Stimulated activated CD4-positive, alpha-beta T cell treated with anti-CD3 and anti-CD28 coated beads, Interleukin-1b, Interleukin-23, amount 100 ng/mL, for 1 hour (primary cell): ENCODE measurements around the gene HMGXB4.

Experiments
- DNase-seq, 2 donors: peaks; one replicate each; pipeline ENCODE4 v3.0.0-alpha.2; 2020; ENCODE audit warnings: low read depth in 2 of 2

The HMGXB4 gene

DNA sequence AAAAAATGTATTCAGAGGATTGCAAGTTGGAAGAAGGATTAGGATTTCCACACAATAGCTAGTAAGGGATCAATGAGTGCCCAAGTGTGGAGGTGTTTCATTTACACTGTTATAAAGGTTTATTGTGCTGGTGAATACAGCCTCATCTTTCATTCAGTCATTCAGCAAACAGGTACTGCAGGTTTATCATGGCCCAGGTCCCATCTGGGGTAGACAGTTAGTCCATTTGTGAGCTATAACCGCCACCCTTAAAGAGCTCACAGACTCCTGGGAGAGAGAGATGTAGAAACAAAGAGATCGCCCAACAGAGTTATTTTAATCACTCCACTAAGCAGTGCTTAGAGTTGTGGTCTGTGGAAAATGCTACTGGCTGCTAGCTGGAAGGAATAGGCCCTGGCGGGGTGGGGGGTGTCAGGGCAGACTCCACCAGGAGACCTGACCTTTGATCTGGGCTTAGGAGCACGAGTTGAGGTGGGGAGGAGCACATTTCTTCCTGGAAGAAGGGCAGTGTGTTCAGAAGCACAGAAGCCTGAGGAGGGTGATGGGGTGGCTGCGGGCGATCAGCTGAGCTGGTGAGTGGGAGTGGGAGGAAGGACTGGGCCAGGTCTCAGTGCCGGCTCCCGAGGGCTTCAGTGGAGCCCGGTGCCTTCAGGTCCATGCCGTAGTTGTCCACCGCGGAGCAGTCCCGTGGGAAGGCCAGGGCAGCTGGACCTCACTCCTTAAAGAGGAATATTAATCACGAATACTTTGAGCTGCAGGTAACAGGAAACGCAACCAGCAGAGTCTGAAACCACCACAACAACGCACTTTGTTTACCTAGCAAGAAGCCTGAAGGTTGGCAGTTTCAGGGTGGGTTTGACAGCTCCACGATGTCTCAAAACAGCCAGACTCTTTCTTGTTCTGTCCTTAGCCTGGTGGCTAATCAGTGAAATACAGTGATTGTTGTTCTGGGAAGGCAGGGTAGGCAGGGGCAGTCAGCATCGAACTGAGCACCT, 53.6 kb downstream of the HMGXB4 start:
- DNase-seq, result no peak

DNA sequence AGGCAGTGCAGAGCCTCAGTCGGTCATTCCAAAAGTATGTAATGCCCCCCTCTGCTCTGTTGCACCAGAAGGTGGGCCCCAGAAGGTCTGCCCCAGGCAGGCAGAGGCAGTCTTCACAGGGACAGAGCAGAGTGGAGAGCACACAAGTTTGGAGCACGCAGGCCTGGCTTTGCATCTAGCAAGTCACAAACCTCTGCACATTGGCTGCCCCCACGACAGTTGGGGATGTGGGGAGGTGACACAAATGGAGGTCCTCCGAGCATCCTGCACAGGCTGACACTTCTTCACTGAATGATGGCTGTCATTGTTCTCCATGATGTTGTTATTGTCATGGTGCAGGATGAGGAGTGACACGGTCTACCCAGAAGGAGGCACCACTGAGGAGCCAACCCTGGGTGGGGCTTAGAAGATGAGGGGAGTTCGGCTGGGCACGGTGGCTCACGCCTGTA, 54.3 kb downstream of the HMGXB4 start:
- DNase-seq, result no peak

GRCh38 chr22:35312198-35313059, 55.1 kb downstream of the HMGXB4 start:
- DNase-seq, result no peak

DNA sequence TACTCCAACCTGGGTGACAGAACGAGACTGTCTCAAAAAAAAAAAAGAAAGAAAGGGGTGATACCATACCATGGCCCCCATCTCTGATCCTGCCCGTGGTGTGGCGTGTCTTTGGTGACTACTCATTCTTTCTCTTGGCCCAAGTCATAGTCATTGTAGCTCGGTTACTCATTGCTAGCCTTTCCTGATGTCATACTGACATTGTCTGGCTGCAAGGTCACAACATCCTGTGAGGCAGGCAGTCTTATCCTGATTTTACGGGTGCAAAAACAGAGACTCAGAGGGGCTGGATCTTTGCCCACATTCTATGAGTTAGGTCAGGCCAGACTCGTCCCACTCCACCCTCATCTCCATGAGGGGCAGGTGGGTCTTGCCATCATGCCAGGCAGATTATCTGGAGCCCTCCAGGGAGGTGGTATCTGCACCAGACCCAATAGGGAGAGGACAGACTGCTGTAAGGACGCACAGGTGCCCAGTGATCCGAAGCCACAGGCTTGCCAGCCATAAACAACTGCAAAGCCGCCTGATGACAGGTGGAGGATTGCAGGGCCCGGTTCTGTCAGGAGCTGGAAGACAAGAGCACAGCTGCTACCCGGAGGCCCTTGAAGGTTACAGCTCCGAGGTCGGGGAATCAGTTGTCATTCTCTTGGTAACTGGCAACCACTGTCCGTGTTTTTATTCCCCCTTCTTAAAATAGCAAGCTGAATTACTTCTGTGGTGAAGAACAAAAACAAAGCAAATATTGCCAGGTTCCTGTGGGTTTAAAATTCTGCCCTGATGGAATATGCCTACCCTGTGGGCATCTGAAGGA, 56.2 kb downstream of the HMGXB4 start:
- no peak for DNase-seq

DNA sequence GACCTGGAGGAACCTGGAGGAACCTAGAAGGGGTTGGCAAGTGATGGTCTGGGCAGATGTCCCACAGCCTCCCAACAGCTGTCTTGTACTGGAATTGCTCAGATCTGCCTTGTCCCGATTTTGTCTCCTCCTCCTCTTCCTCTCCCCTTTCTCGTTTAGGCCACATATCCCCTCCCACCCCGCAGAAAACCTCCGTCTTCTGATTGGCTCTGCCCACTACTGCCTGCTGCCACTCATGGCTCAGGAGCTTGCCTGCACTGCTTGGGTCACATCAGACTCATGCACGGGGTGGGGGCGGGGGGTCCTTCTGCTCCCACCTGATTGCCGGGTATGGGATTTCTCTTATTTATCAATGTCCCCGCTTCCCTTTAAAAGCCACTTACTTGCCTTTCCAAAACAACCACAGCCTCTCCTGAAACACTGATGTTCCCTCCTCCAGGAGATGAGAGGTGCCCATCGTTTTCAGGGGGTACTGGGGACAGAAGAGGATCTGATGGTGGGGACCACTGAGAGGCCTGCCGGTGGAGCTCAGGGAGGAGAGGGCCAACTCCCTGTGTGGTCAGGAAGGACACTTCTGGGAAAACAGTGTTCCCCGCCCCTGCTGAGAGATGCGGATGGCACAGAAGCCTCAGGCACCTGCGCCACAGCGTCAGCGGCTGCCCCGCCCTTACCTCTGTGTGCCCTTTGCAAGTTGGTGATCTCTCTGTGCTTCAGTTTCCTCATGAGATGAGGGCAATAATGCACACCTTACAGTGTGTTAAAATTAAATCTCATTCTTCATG, 57.1 kb downstream of the HMGXB4 start:
- DNase-seq, result no peak

DNA sequence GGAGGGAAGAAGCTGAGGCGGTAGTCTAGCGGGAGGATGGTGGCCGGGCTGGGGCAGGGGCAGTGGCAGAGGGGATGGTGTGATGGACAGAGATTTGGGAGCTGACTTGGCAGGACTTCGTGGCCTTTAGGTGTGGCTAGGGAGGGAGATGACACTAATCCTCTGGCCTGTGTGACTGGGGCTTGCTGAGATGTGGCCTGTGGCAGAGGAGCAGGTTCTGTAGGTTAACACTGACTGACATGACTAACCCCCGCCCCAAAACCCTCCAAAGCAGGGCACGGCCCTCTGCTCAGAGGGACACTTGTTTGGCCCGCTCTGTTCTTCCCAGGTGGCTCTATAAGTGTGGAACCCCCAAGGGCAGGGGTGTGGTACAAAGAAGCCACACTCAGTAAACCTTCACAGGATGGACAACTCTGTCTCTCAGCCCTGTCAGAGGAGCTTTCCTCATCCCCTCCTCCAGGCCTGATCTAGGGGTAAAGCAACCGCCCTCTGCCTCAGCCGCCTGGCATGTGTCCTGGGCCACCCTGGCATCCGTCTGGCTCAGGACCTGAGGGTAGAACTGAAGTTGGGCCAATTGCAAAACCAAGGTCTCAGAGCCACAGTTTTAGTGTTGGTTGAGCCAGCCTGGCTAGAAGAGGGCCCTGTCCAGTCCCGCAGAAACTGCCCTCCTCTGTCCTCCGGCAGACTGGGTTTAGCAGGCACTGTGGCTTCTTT, 58.0 kb downstream of the HMGXB4 start:
- DNase-seq, result no peak

DNA sequence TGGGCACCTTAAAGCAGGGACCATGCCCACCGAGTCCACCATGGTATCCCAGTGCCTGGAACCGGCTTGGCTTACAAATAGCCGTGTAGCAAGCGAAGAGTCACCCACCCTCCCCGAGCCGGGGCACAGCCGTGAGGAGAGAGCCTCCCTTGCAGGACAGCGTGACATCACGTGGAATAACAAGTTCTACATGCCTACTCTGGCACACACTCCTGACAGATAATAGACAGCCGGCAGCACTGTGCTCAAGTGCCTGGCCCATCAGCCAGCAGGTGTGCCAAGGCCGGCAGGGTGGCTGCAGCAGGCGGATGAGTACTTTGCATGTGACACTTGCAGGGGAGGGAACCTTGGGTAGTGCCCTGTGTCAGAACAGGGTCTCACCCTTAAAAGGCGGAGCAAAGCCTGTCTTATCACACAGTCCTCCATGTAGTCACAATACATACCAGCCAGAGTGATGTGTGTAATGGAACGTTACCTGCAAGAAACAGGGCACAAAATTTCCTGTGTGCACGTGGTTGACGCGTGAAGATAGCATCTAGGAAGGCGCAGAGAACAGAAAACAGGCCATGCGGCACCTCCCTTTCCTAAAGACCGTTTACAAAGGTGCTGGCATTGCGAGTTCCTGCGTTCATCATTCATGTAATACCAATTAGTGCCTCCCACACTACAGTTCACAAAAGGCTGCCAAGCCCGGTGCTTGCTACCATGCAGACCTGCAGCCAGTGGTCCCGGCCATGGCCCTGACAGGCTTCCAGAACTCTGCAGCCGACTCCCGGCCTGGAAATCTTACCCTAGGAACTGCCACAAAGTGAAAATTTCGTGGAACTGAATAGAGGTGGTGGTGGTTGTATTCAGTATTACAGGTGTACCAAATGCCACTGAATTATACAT, 58.8 kb downstream of the HMGXB4 start:
- no peak for DNase-seq

DNA sequence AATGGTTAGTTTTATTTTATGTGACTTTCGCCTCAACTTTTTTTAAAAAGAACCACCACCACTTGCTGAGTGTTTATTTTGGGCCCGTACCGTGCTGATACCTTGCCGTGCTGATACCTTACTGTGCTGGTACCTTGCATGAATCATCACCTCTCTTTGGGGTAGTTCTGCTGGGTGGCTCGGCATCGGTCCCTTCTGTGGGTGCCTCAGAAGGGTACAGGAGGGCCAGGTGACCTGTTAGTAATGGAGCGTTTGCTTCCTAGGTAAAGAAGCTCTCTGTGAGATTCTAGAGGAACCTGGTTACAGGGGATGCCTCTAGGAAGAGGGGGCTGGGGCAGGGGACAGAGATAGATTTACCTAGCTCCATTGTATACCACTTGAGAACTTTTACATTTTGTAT, 59.5 kb downstream of the HMGXB4 start:
- DNase-seq, result no peak

DNA sequence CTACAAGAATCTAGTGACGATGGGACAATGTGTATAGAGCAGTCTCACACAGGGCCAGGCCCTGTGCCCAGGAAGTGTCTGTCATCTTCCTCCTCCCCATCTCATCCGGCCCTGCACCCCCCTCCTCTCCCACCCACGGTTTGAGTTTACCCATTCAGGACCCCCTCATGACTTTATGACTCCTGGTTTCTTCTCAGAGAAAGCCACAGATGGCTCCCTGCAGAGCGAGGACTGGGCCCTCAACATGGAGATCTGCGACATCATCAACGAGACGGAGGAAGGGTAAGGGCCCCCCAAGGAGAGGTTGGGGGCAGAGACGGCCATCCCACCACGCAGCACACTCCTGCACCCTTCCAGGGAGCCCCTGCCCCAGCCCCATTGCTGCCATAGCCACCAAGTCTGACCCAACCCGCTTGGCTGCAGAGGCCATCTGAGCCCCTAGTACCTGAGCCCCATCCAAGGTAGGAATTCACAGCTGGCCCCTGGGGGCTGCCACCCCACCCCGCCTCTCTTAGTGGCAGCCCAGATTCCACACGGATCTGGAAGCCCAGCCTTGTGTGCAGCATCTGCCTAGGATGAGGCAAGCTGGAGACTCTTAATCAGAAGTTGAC, 60.5 kb downstream of the HMGXB4 start:
- no peak for DNase-seq

GRCh38 chr22:35318346-35319215, 61.3 kb downstream of the HMGXB4 start:
- DNase-seq, result no peak

GRCh38 chr22:35319244-35319985, 62.1 kb downstream of the HMGXB4 start:
- no peak for DNase-seq

- no peak for DNase-seq
Measured at GRCh38 chr22:35322126-35322525, 64.8 kb downstream of the HMGXB4 start.

DNA sequence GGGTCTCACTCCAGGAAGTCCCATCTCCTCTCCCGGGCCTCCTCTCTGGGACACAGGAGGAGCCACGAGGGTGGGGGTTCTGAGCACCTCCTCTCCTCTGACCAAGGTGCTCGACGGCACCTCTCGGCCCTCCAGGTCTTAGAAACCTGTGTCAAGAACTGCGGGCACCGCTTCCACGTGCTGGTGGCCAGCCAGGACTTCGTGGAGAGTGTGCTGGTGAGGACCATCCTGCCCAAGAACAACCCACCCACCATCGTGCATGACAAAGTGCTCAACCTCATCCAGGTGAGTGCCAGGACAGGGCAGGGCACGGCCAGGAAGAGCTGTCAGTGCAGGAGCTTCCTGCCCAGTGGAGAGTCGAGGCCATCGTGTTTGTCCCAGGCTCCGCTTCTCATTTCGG, 65.6 kb downstream of the HMGXB4 start:
- no peak for DNase-seq

DNA sequence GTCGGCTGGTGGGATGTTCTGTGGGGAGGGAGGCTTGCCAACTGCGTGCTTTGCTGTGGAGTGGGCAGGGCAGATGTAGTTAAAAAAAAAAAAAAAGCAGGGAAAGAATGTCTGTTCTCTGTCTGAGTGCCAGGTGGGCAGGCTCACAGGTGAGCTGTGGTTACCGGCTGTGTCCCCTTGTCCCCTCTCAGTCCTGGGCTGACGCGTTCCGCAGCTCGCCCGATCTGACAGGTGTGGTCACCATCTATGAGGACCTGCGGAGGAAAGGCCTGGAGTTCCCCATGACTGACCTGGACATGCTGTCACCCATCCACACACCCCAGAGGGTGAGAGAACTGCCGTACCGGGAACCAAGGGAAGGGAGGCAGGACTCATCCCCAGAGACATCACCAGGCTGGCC, 66.0 kb downstream of the HMGXB4 start:
- no peak for DNase-seq

- no peak for DNase-seq
Measured at GRCh38 chr22:35324067-35324466, 66.8 kb downstream of the HMGXB4 start.

DNA sequence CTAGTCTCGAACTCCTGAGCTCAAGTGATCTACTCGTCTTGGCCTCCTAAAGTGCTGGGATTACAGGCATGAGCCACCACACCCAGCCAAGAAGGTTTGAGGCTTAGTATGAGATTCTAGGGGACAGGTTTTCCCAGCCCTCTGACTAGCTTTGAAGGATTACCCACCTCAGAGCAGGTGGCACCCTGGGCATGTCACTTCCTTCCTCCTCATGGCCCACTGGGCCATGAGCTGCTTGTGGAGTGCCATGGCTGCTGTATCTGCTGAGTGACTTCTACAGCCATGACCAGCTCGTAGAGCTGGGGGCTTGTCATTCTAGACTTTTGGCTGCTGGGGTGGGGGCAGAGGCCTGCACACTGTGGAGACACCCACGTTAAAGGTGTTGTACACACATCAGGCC, 67.5 kb downstream of the HMGXB4 start:
- DNase-seq, result no peak

DNA sequence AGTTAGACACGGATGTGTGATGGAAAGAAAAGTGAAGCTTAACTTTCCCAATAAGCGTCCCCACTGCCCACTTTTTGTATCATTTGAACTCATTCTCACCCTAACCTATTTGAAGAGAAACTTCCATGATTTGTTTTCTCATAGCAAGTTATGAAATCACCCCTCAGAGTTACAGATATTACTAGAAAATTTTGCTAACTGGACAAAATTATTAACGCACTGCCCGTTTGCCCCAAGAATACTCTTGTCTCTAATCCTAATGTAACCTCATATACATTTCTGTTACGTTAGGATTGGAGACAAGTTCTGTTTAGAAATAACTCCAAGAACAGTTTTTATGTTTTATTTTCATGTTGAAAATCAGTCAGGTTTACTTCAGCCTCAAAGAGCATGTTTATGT, 67.9 kb downstream of the HMGXB4 start:
- no peak for DNase-seq
